ENCODE results near the gene NEMP2.

NEMP2 gene

GRCh38 chr2:190478572-190479195 lies 55.8 kb downstream of the NEMP2 start:
- Histone ChIP-seq H3K9ac (ENCODE audit: low read length) (no peak overlapping the region), H3K27ac (ENCODE audit: low read depth, low read length, poor library complexity, severe bottlenecking) (no peak overlapping the region), H2AFZ (ENCODE audit: low read length) (no peak overlapping the region), H3K79me2 (ENCODE audit: insufficient read depth, low read length) (no peaks in the 10 kb centered on the region), H3K9me3 (ENCODE audit: low read length) (no peaks in the 10 kb centered on the region), H3K27me3 (ENCODE audit: insufficient read depth, low read length) (no peaks in the 10 kb centered on the region), H3K9me2 (ENCODE audit: low read depth, low read length) (no peaks in the 10 kb centered on the region), H3F3A (ENCODE audit: insufficient read depth, low read length) (no peaks in the 10 kb centered on the region), H4K20me1 (ENCODE audit: insufficient read depth, low read length) (no peaks in the 10 kb centered on the region), H3K36me3 (ENCODE audit: insufficient read depth, low read length) (no peaks in the 10 kb centered on the region), H3K4me1 (ENCODE audit: insufficient read depth, low read length, severe bottlenecking) (no peaks in the 10 kb centered on the region), H3K4me3 (ENCODE audit: low read depth, low read length, poor library complexity, severe bottlenecking) (no peak overlapping the region), H3K4me2 (ENCODE audit: low read length) (no peak overlapping the region)
- no peak for TF ChIP-seq CTCF (IDR thresholded peaks at IDR 0.05; ENCODE audit: low read length)
- no peak for TF ChIP-seq EZH2 (IDR thresholded peaks at IDR 0.05; ENCODE audit: borderline replicate concordance, low read length)

GRCh38 chr2:190477661-190478454 lies 56.7 kb downstream of the NEMP2 start:
- H3K4me1 ChIP-seq (ENCODE audit: insufficient read depth, low read length, severe bottlenecking), result no peaks in the 10 kb centered on the region
- H3K9me2 ChIP-seq (ENCODE audit: low read depth, low read length), result no peaks in the 10 kb centered on the region
- no peak overlapping the region for H3K9ac ChIP-seq (ENCODE audit: low read length)
- H3F3A ChIP-seq (ENCODE audit: insufficient read depth, low read length), result no peaks in the 10 kb centered on the region
- H3K79me2 ChIP-seq (ENCODE audit: insufficient read depth, low read length), result no peaks in the 10 kb centered on the region
- no peaks in the 10 kb centered on the region for H3K27me3 ChIP-seq (ENCODE audit: insufficient read depth, low read length)
- H3K27ac ChIP-seq (ENCODE audit: low read depth, low read length, poor library complexity, severe bottlenecking), result no peak overlapping the region
- no peaks in the 10 kb centered on the region for H4K20me1 ChIP-seq (ENCODE audit: insufficient read depth, low read length)
- no peak for TF ChIP-seq EZH2 (IDR thresholded peaks at IDR 0.05; ENCODE audit: borderline replicate concordance, low read length)
- no peak for TF ChIP-seq CTCF (IDR thresholded peaks at IDR 0.05; ENCODE audit: low read length)
- no peaks in the 10 kb centered on the region for H3K36me3 ChIP-seq (ENCODE audit: insufficient read depth, low read length)
- H3K9me3 ChIP-seq (ENCODE audit: low read length), result no peaks in the 10 kb centered on the region
- no peak overlapping the region for H3K4me2 ChIP-seq (ENCODE audit: low read length)
- no peak overlapping the region for H2AFZ ChIP-seq (ENCODE audit: low read length)
- no peak overlapping the region for H3K4me3 ChIP-seq (ENCODE audit: low read depth, low read length, poor library complexity, severe bottlenecking)

GRCh38 chr2:190470256-190470826 lies 64.2 kb downstream of the NEMP2 start:
- no peaks in the 10 kb centered on the region for H3F3A ChIP-seq (ENCODE audit: insufficient read depth, low read length)
- no peak overlapping the region for H3K9ac ChIP-seq (ENCODE audit: low read length)
- no peak for TF ChIP-seq CTCF (IDR thresholded peaks at IDR 0.05; ENCODE audit: low read length)
- TF ChIP-seq EZH2 (IDR thresholded peaks at IDR 0.05; ENCODE audit: borderline replicate concordance, low read length), result no peak
- H3K79me2 ChIP-seq (ENCODE audit: insufficient read depth, low read length), result no peaks in the 10 kb centered on the region
- 0 out of 2 replicates have a peak, but pooled peaks cover 4% of the 10 kb centered on the region for H3K36me3 ChIP-seq (ENCODE audit: insufficient read depth, low read length)
- no peaks in the 10 kb centered on the region for H3K9me3 ChIP-seq (ENCODE audit: low read length)
- no peak overlapping the region for H2AFZ ChIP-seq (ENCODE audit: low read length)
- H4K20me1 ChIP-seq (ENCODE audit: insufficient read depth, low read length), result no peaks in the 10 kb centered on the region
- no peaks in the 10 kb centered on the region for H3K9me2 ChIP-seq (ENCODE audit: low read depth, low read length)
- H3K27ac ChIP-seq (ENCODE audit: low read depth, low read length, poor library complexity, severe bottlenecking), result peak overlapping the region; percentile 89
- no peak overlapping the region for H3K4me3 ChIP-seq (ENCODE audit: low read depth, low read length, poor library complexity, severe bottlenecking)
- no peak overlapping the region for H3K4me2 ChIP-seq (ENCODE audit: low read length)
- no peaks in the 10 kb centered on the region for H3K27me3 ChIP-seq (ENCODE audit: insufficient read depth, low read length)
- peaks cover 43% of the 10 kb centered on the region for H3K4me1 ChIP-seq (ENCODE audit: insufficient read depth, low read length, severe bottlenecking)

All from OCI-LY1 (cell line).